PC-3 (cell line): ENCODE data around the gene MYO7A. TPM values are rescaled to one million over a fixed set of nuclear protein-coding genes. Genes with fewer than 3 reads are reported as not detected.

Experiments used
- ATAC-seq: fragments of 200-7000 bp; cut with Tn5 transposase; 2 replicates; pipeline ENCODE4 v1.9.1; 2020; ENCODE audit warnings: mild to moderate bottlenecking, moderate library complexity
- BruUV-seq: library from RNA; stranded (reverse); fragments of 400-500 nt; replicated peaks from 2 replicates; lab custom pipeline; 2021; lab: Mats Ljungman, UMichigan
- CTCF ChIA-PET: fragments of 300-600 bp; sonication (Branson Sonifier 250); formaldehyde crosslinking; loops from one replicate; lab custom pipeline; 2022; ENCODE audit warnings: antibody characterized with exemption; lab: Charles Lee
- POLR2A ChIA-PET: fragments of 300-600 bp; sonication (Branson Sonifier 250); formaldehyde crosslinking; loops from one replicate; lab custom pipeline; 2022; ENCODE audit warnings: antibody characterized with exemption; ENCODE audit not compliant: unreplicated experiment; lab: Charles Lee
- DNase-seq: peaks from one replicate; pipeline ENCODE4 v3.0.0-alpha.2; 2015
- H2AFZ ChIP-seq: fragments of 300-600 bp; sonication (generic); 2 replicates; pipeline ENCODE4 v1.6.0; 2016; ENCODE audit warnings: antibody characterized with exemption, low read length
- H3F3A ChIP-seq: fragments of 300-600 bp; sonication (generic); one replicate; pipeline ENCODE4 v1.6.0; 2017; ENCODE audit warnings: antibody characterized with exemption, low read length, control low read depth, mild to moderate bottlenecking; ENCODE audit not compliant: unreplicated experiment
- H3K27ac ChIP-seq: fragments of 300-600 bp; sonication (generic); 2 replicates; pipeline ENCODE4 v1.5.1; 2016; ENCODE audit warnings: mild to moderate bottlenecking, low read length
- H3K27me3 ChIP-seq: fragments of 300-600 bp; sonication (generic); 2 replicates; pipeline ENCODE4 v1.6.1; 2016; ENCODE audit warnings: low read length, mixed read lengths
- H3K36me3 ChIP-seq: fragments of 300-600 bp; sonication (generic); 2 replicates; pipeline ENCODE4 v1.6.1; 2016; ENCODE audit warnings: low read depth, mixed run types, low read length, mixed read lengths
- H3K4me1 ChIP-seq: fragments of 300-600 bp; sonication (generic); 2 replicates; pipeline ENCODE4 v1.5.1; 2016; ENCODE audit warnings: low read length; ENCODE audit not compliant: insufficient read depth
- H3K4me2 ChIP-seq: fragments of 300-600 bp; sonication (generic); 2 replicates; pipeline ENCODE4 v1.6.0; 2016; ENCODE audit warnings: low read length
- H3K4me3 ChIP-seq: fragments of 300-600 bp; sonication (generic); 2 replicates; pipeline ENCODE4 v1.5.1; 2016; ENCODE audit warnings: mild to moderate bottlenecking, low read length, mixed read lengths
- H3K79me2 ChIP-seq: fragments of 300-600 bp; sonication (generic); 2 replicates; pipeline ENCODE4 v1.6.1; 2017; ENCODE audit warnings: low read length, mixed read lengths
- H3K9ac ChIP-seq: fragments of 300-600 bp; sonication (generic); 2 replicates; pipeline ENCODE4 v1.6.0; 2016; ENCODE audit warnings: mild to moderate bottlenecking, low read length
- H3K9me2 ChIP-seq: fragments of 300-600 bp; sonication (generic); replicated peaks from 2 replicates; pipeline ENCODE4 v1.6.1; 2016; ENCODE audit warnings: mixed run types, low read length, mixed read lengths
- H3K9me3 ChIP-seq: fragments of 300-600 bp; sonication (generic); 2 replicates; pipeline ENCODE4 v1.6.1; 2016; ENCODE audit warnings: low read length, mixed read lengths
- H4K20me1 ChIP-seq: fragments of 300-600 bp; sonication (generic); 2 replicates; pipeline ENCODE4 v1.6.1; 2016; ENCODE audit warnings: low read length, mixed read lengths
- EZH2 ChIP-seq: fragments of 300-600 bp; sonication (generic); IDR thresholded peaks from one replicate; pipeline ENCODE4 v1.6.1; 2017; ENCODE audit warnings: antibody characterized with exemption, mild to moderate bottlenecking, low read length; ENCODE audit not compliant: unreplicated experiment
- EZH2phosphoT487 ChIP-seq: fragments of 300-600 bp; sonication (generic); IDR thresholded peaks from 2 replicates; pipeline ENCODE4 v1.6.1; 2018; ENCODE audit warnings: mild to moderate bottlenecking, antibody characterized with exemption, low read length, borderline replicate concordance
- intact Hi-C: fragments of 100-400 bp; cut with micrococcal nuclease; formaldehyde crosslinking; loops from 2 replicates; pipeline ENCODE4 v1.9.0; 2023
- total RNA-seq: library from RNA; depleted of rRNA; stranded (reverse); fragments of >200 nt; gene quantifications from 2 replicates; pipeline ENCODE4 v1.2.3, GENCODE V29; 2014
- TF ChIP-seq, protein P1 (sequence below): fragments of 300-600 bp; sonication (generic); conservative IDR thresholded peaks from 2 replicates; pipeline ENCODE4 v1.5.1; 2017; ENCODE audit warnings: antibody characterized with exemption, low read depth, mild to moderate bottlenecking, low read length

The MYO7A gene
- total RNA-seq, 1 experiment from 2014 or later: 0.66 TPM

GRCh38 chr11:77212314-77213007 lies 84.4 kb downstream of the MYO7A start:
- intact Hi-C loops: no loop called here
- ChIA-PET POLR2A (no interaction called here), CTCF (no interaction called here)
- Histone ChIP-seq H3K36me3 (no peaks in the 10 kb centered on the region), H4K20me1 (no peaks in the 10 kb centered on the region), H3K9me3 (no peaks in the 10 kb centered on the region), H3K9ac (no peak overlapping the region), H3K9me2 (no peaks in the 10 kb centered on the region), H3K4me3 (no peak overlapping the region), H2AFZ (no peak overlapping the region), H3K4me1 (no peaks in the 10 kb centered on the region), H3F3A (no peaks in the 10 kb centered on the region), H3K79me2 (no peaks in the 10 kb centered on the region), H3K27ac (no peak overlapping the region), H3K27me3 (no peaks in the 10 kb centered on the region), H3K4me2 (no peak overlapping the region)
- no TSS peak for BruUV-seq
- DNase-seq (no peak), ATAC-seq (no peak)
- TF ChIP-seq, protein P1, sequence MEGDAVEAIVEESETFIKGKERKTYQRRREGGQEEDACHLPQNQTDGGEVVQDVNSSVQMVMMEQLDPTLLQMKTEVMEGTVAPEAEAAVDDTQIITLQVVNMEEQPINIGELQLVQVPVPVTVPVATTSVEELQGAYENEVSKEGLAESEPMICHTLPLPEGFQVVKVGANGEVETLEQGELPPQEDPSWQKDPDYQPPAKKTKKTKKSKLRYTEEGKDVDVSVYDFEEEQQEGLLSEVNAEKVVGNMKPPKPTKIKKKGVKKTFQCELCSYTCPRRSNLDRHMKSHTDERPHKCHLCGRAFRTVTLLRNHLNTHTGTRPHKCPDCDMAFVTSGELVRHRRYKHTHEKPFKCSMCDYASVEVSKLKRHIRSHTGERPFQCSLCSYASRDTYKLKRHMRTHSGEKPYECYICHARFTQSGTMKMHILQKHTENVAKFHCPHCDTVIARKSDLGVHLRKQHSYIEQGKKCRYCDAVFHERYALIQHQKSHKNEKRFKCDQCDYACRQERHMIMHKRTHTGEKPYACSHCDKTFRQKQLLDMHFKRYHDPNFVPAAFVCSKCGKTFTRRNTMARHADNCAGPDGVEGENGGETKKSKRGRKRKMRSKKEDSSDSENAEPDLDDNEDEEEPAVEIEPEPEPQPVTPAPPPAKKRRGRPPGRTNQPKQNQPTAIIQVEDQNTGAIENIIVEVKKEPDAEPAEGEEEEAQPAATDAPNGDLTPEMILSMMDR: no peak
- TF ChIP-seq EZH2: no peak
- TF ChIP-seq EZH2phosphoT487: no peak

- POLR2A ChIA-PET: no interaction called here
- Histone ChIP-seq H3K4me1 (no peaks in the 10 kb centered on the region), H3K79me2 (no peaks in the 10 kb centered on the region), H4K20me1 (no peaks in the 10 kb centered on the region), H3K36me3 (no peaks in the 10 kb centered on the region), H3K9me3 (no peaks in the 10 kb centered on the region), H3K27ac (no peak overlapping the region), H3K4me3 (no peak overlapping the region), H3F3A (no peaks in the 10 kb centered on the region), H3K4me2 (no peak overlapping the region), H3K9me2 (no peaks in the 10 kb centered on the region), H3K27me3 (no peaks in the 10 kb centered on the region), H3K9ac (no peak overlapping the region), H2AFZ (no peak overlapping the region)
- intact Hi-C loops: no loop called here
- CTCF ChIA-PET: no interaction called here
- ATAC-seq (no peak), DNase-seq (no peak)
- TF ChIP-seq, protein P1: no peak
- TF ChIP-seq EZH2: no peak
- TF ChIP-seq EZH2phosphoT487: no peak
- no TSS peak for BruUV-seq
These were observed 85.1 kb downstream of the MYO7A start for GRCh38 chr11:77213029-77213579.

GRCh38 chr11:77213589-77214428 lies 85.8 kb downstream of the MYO7A start:
- H2AFZ ChIP-seq: no peak overlapping the region
- no peak overlapping the region for H3K4me2 ChIP-seq
- H3K4me3 ChIP-seq: no peak overlapping the region
- POLR2A ChIA-PET: no interaction called here
- no peaks in the 10 kb centered on the region for H3K4me1 ChIP-seq
- no peaks in the 10 kb centered on the region for H3K36me3 ChIP-seq
- BruUV-seq: no TSS peak
- H3F3A ChIP-seq: no peaks in the 10 kb centered on the region
- H3K9me3 ChIP-seq: no peaks in the 10 kb centered on the region
- no peak overlapping the region for H3K27ac ChIP-seq
- H3K9ac ChIP-seq: no peak overlapping the region
- TF ChIP-seq EZH2: no peak
- intact Hi-C loops: no loop called here
- DNase-seq: no peak
- CTCF ChIA-PET: no interaction called here
- H3K27me3 ChIP-seq: no peaks in the 10 kb centered on the region
- H4K20me1 ChIP-seq: no peaks in the 10 kb centered on the region
- H3K9me2 ChIP-seq: no peaks in the 10 kb centered on the region
- no peaks in the 10 kb centered on the region for H3K79me2 ChIP-seq
- no peak for ATAC-seq
